HEK293 (cell line): Measurements from ENCODE around the gene GRIP1.

Experiments
- CTCF ChIA-PET: fragments of 350-600 bp; formaldehyde crosslinking; extraction: SDS; loops from one replicate; lab custom pipeline; 2021; ENCODE audit warnings: antibody characterized with exemption; lab: Yijun Ruan, JAX
- POLR2A ChIA-PET: fragments of 300-600 bp; formaldehyde crosslinking; extraction: SDS; loops from one replicate; lab custom pipeline; 2020; ENCODE audit warnings: antibody characterized with exemption, inconsistent platforms; lab: Yijun Ruan, JAX
- H3K27ac ChIP-seq: fragments of 200-500 bp; sonication (Bioruptor generic); 2 replicates; pipeline ENCODE4 v1.5.1; 2014; ENCODE audit warnings: low read depth, low read length, control low read depth, inconsistent platforms; ENCODE audit errors: extremely low read depth
- H3K36me3 ChIP-seq, 2 experiments: fragments of 200-500 bp in 1 of 2; sonication (Bioruptor generic) in 1 of 2; 1 replicate in 1 of 2; 2 replicates in 1 of 2; pipeline ENCODE4 v1.5.1; 2014 to 2017; ENCODE audit warnings: inconsistent platforms in 2 of 2, low read length in 2 of 2; ENCODE audit not compliant: control insufficient read depth in 2 of 2, insufficient read depth in 1 of 2
- H3K4me1 ChIP-seq: fragments of 200-500 bp; sonication (Bioruptor generic); 2 replicates; pipeline ENCODE4 v1.5.1; 2014; ENCODE audit warnings: mild to moderate bottlenecking, low read length, inconsistent platforms; ENCODE audit not compliant: control insufficient read depth, insufficient read depth
- H3K4me3 ChIP-seq: 2 replicates; pipeline ENCODE4 v1.5.1; 2011; ENCODE audit warnings: low read depth, mild to moderate bottlenecking, control low read depth, low read length, moderate library complexity
- H3K9me3 ChIP-seq: fragments of 200-500 bp; sonication (Bioruptor generic); 2 replicates; pipeline ENCODE4 v1.5.1; 2014; ENCODE audit warnings: low read depth, low read length, inconsistent platforms; ENCODE audit not compliant: control insufficient read depth, insufficient read depth
- BCL6B ChIP-seq: fragments of 450-650 bp; formaldehyde crosslinking; IDR thresholded peaks from 2 replicates; pipeline ENCODE4 v1.5.1; 2017; ENCODE audit warnings: missing biosample characterization, missing genetic modification characterization
- GLI2 ChIP-seq: fragments of 450-650 bp; formaldehyde crosslinking; IDR thresholded peaks from 2 replicates; pipeline ENCODE4; 2017; ENCODE audit warnings: missing biosample characterization, missing genetic modification characterization, low read depth, borderline replicate concordance
- RBAK ChIP-seq: fragments of 450-650 bp; formaldehyde crosslinking; IDR thresholded peaks from 2 replicates; pipeline ENCODE4 v1.5.1; 2016; ENCODE audit warnings: missing biosample characterization, missing genetic modification characterization
- SCRT2 ChIP-seq: fragments of 450-650 bp; formaldehyde crosslinking; IDR thresholded peaks from 2 replicates; pipeline ENCODE4 v1.5.1; 2016; ENCODE audit warnings: missing biosample characterization, missing genetic modification characterization
- SP7 ChIP-seq: fragments of 450-650 bp; formaldehyde crosslinking; IDR thresholded peaks from 2 replicates; pipeline ENCODE4 v1.5.1; 2016; ENCODE audit warnings: missing biosample characterization, missing genetic modification characterization
- WT1 ChIP-seq: fragments of 450-650 bp; formaldehyde crosslinking; IDR thresholded peaks from 2 replicates; pipeline ENCODE4 v1.5.1; 2016; ENCODE audit warnings: missing biosample characterization, missing genetic modification characterization
- ZBTB21 ChIP-seq: fragments of 450-650 bp; formaldehyde crosslinking; IDR thresholded peaks from 2 replicates; pipeline ENCODE4 v1.5.1; 2017; ENCODE audit warnings: missing biosample characterization, missing genetic modification characterization
- ZBTB44 ChIP-seq: fragments of 450-650 bp; IDR thresholded peaks from 2 replicates; pipeline ENCODE4 v1.5.1; 2018; ENCODE audit warnings: missing biosample characterization, mild to moderate bottlenecking, missing genetic modification characterization
- ZFP3 ChIP-seq: fragments of 450-650 bp; formaldehyde crosslinking; IDR thresholded peaks from 2 replicates; pipeline ENCODE4 v1.5.1; 2016; ENCODE audit warnings: low read depth, missing biosample characterization, missing genetic modification characterization
- ZFP69B ChIP-seq: fragments of 450-650 bp; formaldehyde crosslinking; IDR thresholded peaks from 2 replicates; pipeline ENCODE4 v1.5.1; 2016; ENCODE audit warnings: missing biosample characterization, missing genetic modification characterization
- ZNF274 ChIP-seq, 2 experiments: fragments of 200-500 bp in 1 of 2; fragments of 450-650 bp in 1 of 2; sonication (Bioruptor generic) in 1 of 2; formaldehyde crosslinking in 1 of 2; IDR thresholded peaks; 2 replicates each; pipeline versions ENCODE4 v1.5.1 to v1.6.1; 2014 to 2016; ENCODE audit warnings: borderline replicate concordance in 1 of 2, inconsistent platforms in 1 of 2, low read length in 1 of 2, missing biosample characterization in 1 of 2, missing genetic modification characterization in 1 of 2
- ZNF292 ChIP-seq: fragments of 450-650 bp; formaldehyde crosslinking; IDR thresholded peaks from 2 replicates; pipeline ENCODE4 v1.5.1; 2016; ENCODE audit warnings: low read depth, missing biosample characterization, missing genetic modification characterization, borderline replicate concordance
- ZNF341 ChIP-seq: fragments of 450-650 bp; formaldehyde crosslinking; IDR thresholded peaks from 2 replicates; pipeline ENCODE4; 2016; ENCODE audit warnings: low read depth, missing biosample characterization, missing genetic modification characterization
- ZNF362 ChIP-seq: fragments of 450-650 bp; formaldehyde crosslinking; IDR thresholded peaks from 2 replicates; pipeline ENCODE4 v1.5.1; 2016; ENCODE audit warnings: missing biosample characterization, missing genetic modification characterization
- ZNF548 ChIP-seq: fragments of 450-650 bp; formaldehyde crosslinking; IDR thresholded peaks from 2 replicates; pipeline ENCODE4 v1.5.1; 2016; ENCODE audit warnings: missing biosample characterization, missing genetic modification characterization
- ZNF549 ChIP-seq: fragments of 450-650 bp; IDR thresholded peaks from 2 replicates; pipeline ENCODE4 v1.5.1; 2018; ENCODE audit warnings: missing biosample characterization, missing genetic modification characterization, mild to moderate bottlenecking, inconsistent platforms, moderate library complexity
- ZNF558 ChIP-seq: fragments of 450-650 bp; formaldehyde crosslinking; IDR thresholded peaks from 2 replicates; pipeline ENCODE4 v1.5.1; 2016; ENCODE audit warnings: missing biosample characterization, missing genetic modification characterization
- ZNF610 ChIP-seq: fragments of 450-650 bp; formaldehyde crosslinking; IDR thresholded peaks from 2 replicates; pipeline ENCODE4 v1.5.1; 2016; ENCODE audit warnings: missing biosample characterization, missing genetic modification characterization, borderline replicate concordance
- ZNF626 ChIP-seq: fragments of 450-650 bp; sonication (Bioruptor Pico); formaldehyde crosslinking; IDR thresholded peaks from 2 replicates; pipeline ENCODE4 v1.5.1; 2018; ENCODE audit warnings: missing biosample characterization, missing genetic modification characterization, inconsistent platforms
- ZNF664 ChIP-seq: fragments of 450-650 bp; formaldehyde crosslinking; IDR thresholded peaks from 2 replicates; pipeline ENCODE4 v1.5.1; 2016; ENCODE audit warnings: missing biosample characterization, missing genetic modification characterization
- ZNF677 ChIP-seq: fragments of 450-650 bp; IDR thresholded peaks from 2 replicates; pipeline ENCODE4 v1.5.0; 2018; ENCODE audit warnings: missing biosample characterization, mild to moderate bottlenecking, missing genetic modification characterization, moderate library complexity
- ZNF776 ChIP-seq: fragments of 450-650 bp; formaldehyde crosslinking; IDR thresholded peaks from 2 replicates; pipeline ENCODE4 v1.5.0; 2017; ENCODE audit warnings: missing biosample characterization, missing genetic modification characterization, borderline replicate concordance
- ZNF791 ChIP-seq: fragments of 450-650 bp; formaldehyde crosslinking; IDR thresholded peaks from 2 replicates; pipeline ENCODE4 v1.5.1; 2016; ENCODE audit warnings: missing biosample characterization, missing genetic modification characterization
- ZSCAN16 ChIP-seq: fragments of 450-650 bp; formaldehyde crosslinking; IDR thresholded peaks from 2 replicates; pipeline ENCODE4 v1.5.1; 2016; ENCODE audit warnings: missing biosample characterization, missing genetic modification characterization
- ZSCAN18 ChIP-seq: fragments of 450-650 bp; formaldehyde crosslinking; IDR thresholded peaks from 2 replicates; pipeline ENCODE4 v1.5.1; 2016; ENCODE audit warnings: missing biosample characterization, missing genetic modification characterization
- ZSCAN30 ChIP-seq: fragments of 450-650 bp; IDR thresholded peaks from 2 replicates; pipeline ENCODE4 v1.5.1; 2018; ENCODE audit warnings: missing biosample characterization, mild to moderate bottlenecking, missing genetic modification characterization, moderate library complexity

Gene GRIP1

GRCh38 chr12:66653796-66654195 is 25.1 kb downstream of the GRIP1 start (continued):
- TF ChIP-seq ZNF677 (no peak), ZNF664 (tag by site-specific recombination) (no peak), ZNF548 (tag by site-specific recombination) (no peak), ZNF558 (no peak)

- Histone ChIP-seq H3K36me3 (no peaks in the 10 kb centered on the region), H3K9me3 (no peaks in the 10 kb centered on the region), H3K27ac (no peak overlapping the region), H3K4me3 (no peak overlapping the region), H3K4me1 (no peaks in the 10 kb centered on the region)
- CTCF ChIA-PET, result no interaction called here
- POLR2A ChIA-PET, result no interaction called here
- TF ChIP-seq SCRT2 (no peak), ZNF791 (tag by site-specific recombination) (no peak), ZSCAN30 (tag by site-specific recombination) (no peak), ZFP69B (tag by site-specific recombination) (no peak), ZNF341 (tag by site-specific recombination) (no peak), BCL6B (tag by site-specific recombination) (no peak), GLI2 (tag by site-specific recombination) (no peak), ZNF549 (tag by site-specific recombination) (no peak), WT1 (tag by site-specific recombination) (no peak), RBAK (tag by site-specific recombination) (no peak), ZFP3 (tag by site-specific recombination) (no peak)
These were observed 30.7 kb downstream of the GRIP1 start for GRCh38 chr12:66648033-66648735.

GRCh38 chr12:66647034-66647691 is 31.7 kb downstream of the GRIP1 start:
- CTCF ChIA-PET, result no interaction called here
- H3K36me3 ChIP-seq, result no peaks in the 10 kb centered on the region
- TF ChIP-seq ZNF292, result no peak
- TF ChIP-seq ZNF274 (IDR thresholded peaks at IDR 0.05; ENCODE audit: low read length), result no peak
- TF ChIP-seq ZNF274 (tag by site-specific recombination; IDR thresholded peaks at IDR 0.05; ENCODE audit: borderline replicate concordance), result no peak
- no peak for TF ChIP-seq ZNF776 (tag by site-specific recombination)
- TF ChIP-seq ZNF610, result no peak
- no peak for TF ChIP-seq ZSCAN16
- TF ChIP-seq, all 188 proteins: peak for 0
- Histone ChIP-seq H3K4me3 (no peak overlapping the region), H3K4me1 (no peaks in the 10 kb centered on the region), H3K27ac (no peak overlapping the region), H3K9me3 (no peaks in the 10 kb centered on the region)
- POLR2A ChIA-PET, result no interaction called here

- Histone ChIP-seq H3K9me3 (no peaks in the 10 kb centered on the region), H3K27ac (no peak overlapping the region), H3K4me1 (no peaks in the 10 kb centered on the region; the same call in 1 of the 2 replicates), H3K4me3 (no peak overlapping the region), H3K36me3 (no peaks in the 10 kb centered on the region)
- ChIA-PET POLR2A (no interaction called here), CTCF (no interaction called here)
- TF ChIP-seq ZBTB44, result no peak
- 0 out of 2 replicates have a peak, but pooled peaks have one; percentile 36 for TF ChIP-seq ZNF362
- TF ChIP-seq ZNF626, result no peak
- no peak for TF ChIP-seq ZBTB21 (tag by site-specific recombination)
- TF ChIP-seq SP7, result no peak
- no peak for TF ChIP-seq ZSCAN18 (tag by site-specific recombination)
These were observed 34.7 kb downstream of the GRIP1 start for GRCh38 chr12:66644151-66644550.
